HepG2 (cell line): Measurements from ENCODE around the gene AGXT. TPM values are rescaled to one million over a fixed set of nuclear protein-coding genes. Genes with fewer than 3 reads are reported as not detected.

Experiments
- ATAC-seq: fragments of 200-7000 bp; cut with Tn5 transposase; 3 replicates; pipeline ENCODE4 v1.9.1; 2020; ENCODE audit warnings: mild to moderate bottlenecking, moderate library complexity
- BruUV-seq: library from RNA; stranded (reverse); fragments of 400-500 nt; replicated peaks from 2 replicates; lab custom pipeline; 2021; lab: Mats Ljungman, UMichigan
- CTCF ChIA-PET: fragments of 300-600 bp; formaldehyde crosslinking; extraction: SDS; loops from one replicate; lab custom pipeline; 2021; ENCODE audit warnings: low total read pairs, inconsistent platforms, low intra/inter-chr PET ratio; lab: Yijun Ruan, JAX
- POLR2A ChIA-PET: fragments of 350-600 bp; sonication (Branson Sonifier 250); formaldehyde crosslinking; loops from one replicate; lab custom pipeline; 2020; ENCODE audit warnings: antibody characterized with exemption, inconsistent platforms; lab: Yijun Ruan, JAX
- DNase-seq: peaks from one replicate; pipeline ENCODE4 v3.0.0-alpha.2; 2015; ENCODE audit warnings: low spot score
- FAIRE-seq: peaks from 3 replicates; lab custom pipeline; 2011; peaks lifted over from hg19 to GRCh38; lab: Jason Lieb, UNC
- H2AFZ ChIP-seq: one replicate; pipeline ENCODE4 v1.6.1; 2011; ENCODE audit warnings: low read length, inconsistent platforms
- H3K27ac ChIP-seq: fragments of 300-600 bp; 3 replicates; pipeline ENCODE4 v1.8.0; 2011; ENCODE audit warnings: mixed run types, mild to moderate bottlenecking, mixed read lengths, low read length, inconsistent platforms; ENCODE audit not compliant: insufficient read depth; ENCODE audit errors: extremely low read length
- H3K27me3 ChIP-seq, 2 experiments: fragments of 200-600 bp in 1 of 2; 2 replicates in 1 of 2; 3 replicates in 1 of 2; pipeline versions ENCODE4 v1.6.0 to v1.8.0; 2011; ENCODE audit warnings: low read length in 2 of 2, mild to moderate bottlenecking in 2 of 2, moderate library complexity in 2 of 2, inconsistent platforms in 1 of 2; ENCODE audit not compliant: insufficient read depth in 2 of 2, control insufficient read depth in 1 of 2
- H3K36me3 ChIP-seq, 2 experiments: fragments of 200-600 bp in 1 of 2; replicated peaks in 1 of 2; 2 replicates in 1 of 2; 3 replicates in 1 of 2; pipeline versions ENCODE4 v1.5.1 to v1.8.0; 2011; ENCODE audit warnings: low read length in 2 of 2, inconsistent platforms in 1 of 2; ENCODE audit not compliant: insufficient read depth in 2 of 2, control insufficient read depth in 1 of 2
- H3K4me1 ChIP-seq: 2 replicates; pipeline ENCODE4 v1.5.1; 2012; ENCODE audit warnings: low read length, inconsistent platforms; ENCODE audit not compliant: insufficient read depth
- H3K4me2 ChIP-seq: 2 replicates; pipeline ENCODE4 v1.6.0; 2011; ENCODE audit warnings: low read depth, low read length, inconsistent platforms
- H3K4me3 ChIP-seq, 3 experiments: fragments of 200-600 bp in 1 of 3; sonication (generic), shearing (Covaris generic) in 1 of 3; replicated peaks in 1 of 3; 2 replicates each; pipeline ENCODE4 v1.5.1; 2011 to 2016; ENCODE audit warnings: low read length in 3 of 3, inconsistent platforms in 2 of 3, low read depth in 2 of 3, mild to moderate bottlenecking in 2 of 3, control low read depth in 1 of 3, mixed read lengths in 1 of 3; ENCODE audit not compliant: insufficient read depth in 1 of 3
- H3K79me2 ChIP-seq: one replicate; pipeline ENCODE4 v1.6.1; 2011; ENCODE audit warnings: low read length, inconsistent platforms; ENCODE audit not compliant: insufficient read depth
- H3K9ac ChIP-seq: 2 replicates; pipeline ENCODE4 v1.6.0; 2011; ENCODE audit warnings: mild to moderate bottlenecking, low read depth, low read length, inconsistent platforms; ENCODE audit not compliant: insufficient read depth
- H3K9me3 ChIP-seq: 2 replicates; pipeline ENCODE4 v1.5.1; 2012; ENCODE audit warnings: mild to moderate bottlenecking, low read length
- H4K20me1 ChIP-seq: 2 replicates; pipeline ENCODE4 v1.6.0; 2011; ENCODE audit warnings: inconsistent platforms, mild to moderate bottlenecking, low read length, moderate library complexity; ENCODE audit not compliant: insufficient read depth
- THAP7 ChIP-seq: sonication (generic); formaldehyde crosslinking; IDR thresholded peaks from 2 replicates; pipeline ENCODE4 v1.8.1; 2023; ENCODE audit warnings: mild to moderate bottlenecking, missing genetic modification reagents
- ZNF770 ChIP-seq: sonication (generic); formaldehyde crosslinking; IDR thresholded peaks from 2 replicates; pipeline ENCODE4 v1.5.0; 2020; ENCODE audit warnings: mild to moderate bottlenecking, missing genetic modification reagents
- WGBS: methylation state at CpG from one replicate; pipeline ENCODE4 v1.1.6; 2017; ENCODE audit warnings: low lambda C conversion rate; 5-methylcytosine and 5-hydroxymethylcytosine counted together
- in situ Hi-C: cut with HindIII; loops from 2 replicates; pipeline ENCODE4 v1.10.0; 2017; ENCODE audit warnings: low pct_unique_long_range_greater_than_20kb; ENCODE audit not compliant: extremely low pct_ligation_motif_present
- intact Hi-C: fragments of 100-400 bp; cut with micrococcal nuclease; formaldehyde crosslinking; loops from one replicate; pipeline ENCODE4 v1.10.0; 2022; ENCODE audit not compliant: unreplicated experiment
- polyA plus RNA-seq, 8 experiments: library from polyadenylated mRNA; depleted of rRNA in 3 of 8; stranded (reverse) in 7 of 8; unstranded in 1 of 8; fragments of >200 nt; fragmentation: Illumina TruSeq in 4 of 8; extraction: Trizol in 4 of 8; gene quantifications; 2 replicates each; pipeline versions ENCODE4 v1.2.1 to v1.2.3, GENCODE V29; 2011 to 2016; ENCODE audit warnings: low read depth in 4 of 8, missing spikeins in 1 of 8, mixed read lengths in 1 of 8; ENCODE audit not compliant: insufficient read depth in 1 of 8
- total RNA-seq, 5 experiments: library from RNA; depleted of rRNA; stranded (reverse); fragments of >200 nt; fragmentation: Illumina TruSeq; extraction: Trizol; gene quantifications; 2 replicates each; pipeline ENCODE4 v1.2.3, GENCODE V29; 2016; ENCODE audit warnings: low read depth in 1 of 5

The AGXT gene
- total and polyA plus RNA-seq, 2 of the 13 experiments (the other 11 are each of a cell fraction or from before 2014, with no cell fraction given) = 41.9 to 96.1 TPM

GRCh38 chr2:240903191-240904060 lies 34.8 kb downstream of the AGXT start:
- H4K20me1 ChIP-seq = no peaks in the 10 kb centered on the region
- no peaks in the 10 kb centered on the region for H3K9me3 ChIP-seq
- intact Hi-C loops = loop anchor here (2.0 kb wide), 1 partner anchor 47 kb away; no protein-coding TSS in a partner anchor
- no TSS peak for BruUV-seq
- ChIA-PET POLR2A (interaction anchor here (1.6 kb wide), 1 partner anchor 46 kb away, joined by 10 read pairs; no protein-coding TSS in a partner anchor), CTCF (interaction anchor here (0.8 kb wide), 1 partner anchor 47 kb away, joined by 3 read pairs; no protein-coding TSS in a partner anchor)
- DNase-seq (no peak), ATAC-seq (no peak), FAIRE-seq (no peak)
- H3K79me2 ChIP-seq = no peaks in the 10 kb centered on the region
- H3K4me3 ChIP-seq = no peak overlapping the region
- in situ Hi-C loops = loop anchor here (5.0 kb wide), 1 partner anchor 46 kb away; no protein-coding TSS in a partner anchor
- peaks cover 55% of the 10 kb centered on the region for H3K4me1 ChIP-seq
- H3K36me3 ChIP-seq = no peaks in the 10 kb centered on the region
- H2AFZ ChIP-seq = no peak overlapping the region
- H3K27ac ChIP-seq = no peak overlapping the region
- TF ChIP-seq THAP7 (no peak), ZNF770 (CRISPR knock-in tag) (peak; percentile 28; the same call in 1 of the 2 replicates)
- peaks cover 16 to 63% of the 10 kb centered on the region in 2 experiments for H3K27me3 ChIP-seq
- H3K9ac ChIP-seq = no peak overlapping the region
- WGBS = 43% methylated on average over 30 of the region's 34 CpGs
- peak overlapping the region; percentile 45; the same call in 1 of the 2 replicates for H3K4me2 ChIP-seq
